Measurements from ENCODE around the gene BOD1.
"Not testable (repeated sequence)": the region's sequence is repeated elsewhere in the genome, so short reads cannot be mapped to it uniquely, and the experiment has no call there.

The BOD1 gene

DNA sequence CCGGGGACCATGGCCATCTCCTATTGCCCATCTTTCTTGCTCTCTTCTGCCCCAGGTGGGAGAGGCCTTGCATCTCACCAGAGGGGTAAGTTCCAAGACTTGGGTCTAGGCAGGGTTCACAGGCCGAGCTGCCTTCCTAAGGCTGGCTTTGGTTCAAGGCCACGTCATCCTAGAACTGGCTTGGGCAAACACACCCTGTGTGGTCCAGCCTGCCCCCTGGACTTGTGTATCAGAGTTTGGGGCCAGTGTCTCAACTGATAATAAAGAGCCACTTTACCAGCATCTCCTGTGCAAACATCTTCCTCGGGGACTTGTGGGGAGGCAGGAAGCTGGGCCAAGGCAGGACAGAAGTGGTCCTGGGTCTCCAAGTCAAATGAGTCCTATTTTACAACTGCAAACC lies 17.8 kb downstream of the BOD1 start:
- TF ChIP-seq ZFX (IDR thresholded peaks at IDR 0.05) (no peak), CTCF (conservative IDR thresholded peaks at IDR 0.05) (no peak)
- H3K27ac ChIP-seq = no peak overlapping the region

GRCh38 chr5:173597304-173597703 lies 19.1 kb downstream of the BOD1 start:
- TF ChIP-seq ZFX (IDR thresholded peaks at IDR 0.05) = no peak
- TF ChIP-seq CTCF (conservative IDR thresholded peaks at IDR 0.05) = no peak

DNA sequence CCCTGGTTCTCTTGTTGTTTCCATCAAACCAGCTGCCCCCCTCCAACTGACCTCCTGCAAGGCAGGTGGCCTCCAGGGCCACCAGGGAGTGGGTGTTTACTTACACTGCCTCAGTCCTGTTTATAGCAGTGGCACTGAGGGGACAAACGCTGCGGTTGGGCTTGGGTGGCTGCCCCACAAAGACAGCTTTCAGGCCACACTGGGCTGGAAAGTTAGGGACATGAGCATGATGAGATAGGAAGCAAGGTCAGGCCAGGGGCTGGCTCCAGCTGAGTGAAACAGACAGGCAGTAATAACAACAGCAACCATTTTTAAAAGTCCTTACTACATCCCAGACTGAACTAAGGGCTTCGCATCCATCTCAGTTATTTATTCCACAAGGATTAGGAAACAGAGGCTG lies 20.6 kb downstream of the BOD1 start:
- no peak for TF ChIP-seq CTCF (conservative IDR thresholded peaks at IDR 0.05)
- no peak for TF ChIP-seq ZFX (IDR thresholded peaks at IDR 0.05)
- H3K27ac ChIP-seq = no peak overlapping the region

More at GRCh38 chr5:173597304-173597703, 19.1 kb downstream of the BOD1 start:
- H3K27ac ChIP-seq = no peak overlapping the region

- TF ChIP-seq CTCF (conservative IDR thresholded peaks at IDR 0.05) (no peak), ZFX (IDR thresholded peaks at IDR 0.05) (no peak)
- no peak overlapping the region for H3K27ac ChIP-seq
Observed at GRCh38 chr5:173594061-173594460, 22.4 kb downstream of the BOD1 start.

DNA sequence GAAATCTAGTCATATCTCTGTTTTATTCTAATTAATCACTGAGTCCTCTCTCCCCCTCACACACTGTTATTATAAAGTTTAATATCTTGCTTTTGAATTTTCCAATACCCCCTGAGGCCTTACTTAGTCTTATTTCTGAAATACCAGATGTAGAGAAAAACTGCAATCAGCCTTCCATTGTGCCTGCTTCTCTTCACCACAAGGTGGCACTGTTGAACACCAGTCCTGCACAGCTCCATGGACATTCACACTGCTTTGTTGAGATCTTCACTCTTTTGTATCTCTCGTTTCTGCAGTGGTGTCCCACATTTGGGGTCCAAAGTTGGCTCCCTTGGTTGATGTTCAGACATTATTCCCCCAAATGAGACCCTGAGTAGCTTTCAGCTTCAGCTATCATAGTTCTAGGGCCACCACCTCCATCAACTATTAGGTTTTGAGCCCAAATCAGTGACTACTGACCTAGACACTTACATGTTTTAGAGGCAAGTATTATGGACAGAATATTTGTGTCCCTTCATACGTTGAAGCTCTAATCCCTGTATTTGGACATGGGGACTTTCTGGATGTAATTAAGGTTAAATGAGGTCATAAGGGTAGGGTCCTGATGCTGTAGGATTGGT lies 24.3 kb downstream of the BOD1 start:
- TF ChIP-seq ZFX (IDR thresholded peaks at IDR 0.05) = no peak
- peak; percentile 81 for TF ChIP-seq CTCF (conservative IDR thresholded peaks at IDR 0.05)
- H3K27ac ChIP-seq = no peak overlapping the region

DNA sequence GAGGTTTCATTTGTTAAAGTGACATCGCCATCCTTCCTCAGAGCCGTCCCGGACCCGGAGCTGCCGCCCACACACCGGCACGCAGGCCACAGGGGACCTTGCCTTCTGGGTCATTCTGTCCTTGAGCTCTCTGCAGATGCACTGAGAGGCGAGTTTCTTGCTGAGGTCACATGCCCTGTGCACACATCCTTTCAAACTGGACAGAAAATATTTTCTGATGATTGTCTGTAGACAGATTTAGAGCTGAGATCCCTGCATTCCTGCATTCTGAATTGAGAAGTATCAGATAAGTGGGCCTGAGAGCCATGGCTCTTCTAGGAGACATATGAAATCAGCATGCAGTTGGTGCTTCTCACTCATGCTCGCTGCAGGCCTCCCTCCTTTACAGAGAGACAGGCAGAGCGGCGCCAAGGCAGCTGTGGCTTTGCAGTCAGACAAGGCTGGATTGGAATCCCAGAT lies 25.4 kb downstream of the BOD1 start:
- TF ChIP-seq CTCF (conservative IDR thresholded peaks at IDR 0.05) (no peak), ZFX (IDR thresholded peaks at IDR 0.05) (no peak)
- H3K27ac ChIP-seq = no peak overlapping the region

GRCh38 chr5:173590436-173591055 lies 25.9 kb downstream of the BOD1 start:
- no peak overlapping the region for H3K27ac ChIP-seq
- TF ChIP-seq CTCF (conservative IDR thresholded peaks at IDR 0.05) (no peak), ZFX (IDR thresholded peaks at IDR 0.05) (no peak)

GRCh38 chr5:173586133-173586532 lies 30.3 kb downstream of the BOD1 start:
- H3K27ac ChIP-seq = not testable (repeated sequence)

All from C4-2B (cell line).